Fibroblast of lung (primary cell): ENCODE measurements around the gene PLAC1. TPM values are rescaled to one million over a fixed set of nuclear protein-coding genes. Genes with fewer than 3 reads are reported as not detected.

Source experiments
- DNase-seq, 2 donors: peaks; one replicate each; pipeline versions ENCODE4 v3.0.0 to v3.0.0-alpha.2; 2010; ENCODE audit warnings: low read depth in 2 of 2
- H2AFZ ChIP-seq: 2 replicates; pipeline ENCODE4 v1.5.1; 2012; ENCODE audit warnings: low read length, control low read depth, inconsistent platforms
- H3K27ac ChIP-seq: 2 replicates; pipeline ENCODE4 v1.5.1; 2011; ENCODE audit warnings: low read length, control low read depth; ENCODE audit not compliant: insufficient read depth
- H3K27me3 ChIP-seq: 2 replicates; pipeline ENCODE4 v1.5.1; 2011; ENCODE audit warnings: mild to moderate bottlenecking, low read length; ENCODE audit not compliant: control insufficient read depth, insufficient read depth
- H3K36me3 ChIP-seq: 2 replicates; pipeline ENCODE4 v1.5.1; 2011; ENCODE audit warnings: low read length; ENCODE audit not compliant: control insufficient read depth, insufficient read depth
- H3K4me1 ChIP-seq: 2 replicates; pipeline ENCODE4 v1.5.1; 2011; ENCODE audit warnings: low read length; ENCODE audit not compliant: control insufficient read depth, insufficient read depth; ENCODE audit errors: extremely low read depth
- H3K4me2 ChIP-seq: 2 replicates; pipeline ENCODE4 v1.5.1; 2011; ENCODE audit warnings: low read length, control low read depth; ENCODE audit not compliant: insufficient read depth; ENCODE audit errors: extremely low read depth
- H3K4me3 ChIP-seq, 4 experiments: fragments of 200-600 bp in 1 of 4; sonication (generic) in 1 of 4; replicated peaks in 1 of 4; 2 replicates each; pipeline ENCODE4 v1.5.1; 2011 to 2016; ENCODE audit warnings: low read length in 4 of 4, low read depth in 3 of 4, mild to moderate bottlenecking in 3 of 4, control low read depth in 2 of 4, inconsistent platforms in 1 of 4, mixed read lengths in 1 of 4; ENCODE audit not compliant: insufficient read depth in 1 of 4; ENCODE audit errors: control extremely low read depth in 1 of 4
- H3K79me2 ChIP-seq: 2 replicates; pipeline ENCODE4 v1.5.1; 2012; ENCODE audit warnings: mild to moderate bottlenecking, low read length, inconsistent platforms; ENCODE audit not compliant: control insufficient read depth, insufficient read depth
- H3K9ac ChIP-seq: 2 replicates; pipeline ENCODE4 v1.5.1; 2011; ENCODE audit warnings: mild to moderate bottlenecking, low read length, control low read depth; ENCODE audit not compliant: insufficient read depth
- H3K9me3 ChIP-seq: 2 replicates; pipeline ENCODE4 v1.5.1; 2012; ENCODE audit warnings: low read depth, low read length; ENCODE audit not compliant: control insufficient read depth, insufficient read depth
- H4K20me1 ChIP-seq: 2 replicates; pipeline ENCODE4 v1.5.1; 2011; ENCODE audit warnings: low read length; ENCODE audit not compliant: control insufficient read depth, insufficient read depth; ENCODE audit errors: extremely low read depth
- EZH2 ChIP-seq: IDR thresholded peaks from 2 replicates; pipeline ENCODE4 v1.5.1; 2012; ENCODE audit warnings: low read length, control low read depth, mild to moderate bottlenecking; ENCODE audit errors: missing control alignments
- polyA plus RNA-seq, 2 donors: library from polyadenylated mRNA; depleted of rRNA in 1 of 2; stranded (reverse) in 1 of 2; unstranded in 1 of 2; fragments of >200 nt; gene quantifications; 2 replicates each; pipeline ENCODE4 v1.2.1, GENCODE V29; 2011 to 2012; ENCODE audit warnings: missing spikeins in 1 of 2
- total RNA-seq: library from RNA; depleted of rRNA; stranded (reverse); fragments of >200 nt; gene quantifications from 2 replicates; pipeline ENCODE4 v1.2.1, GENCODE V29; 2014
- TF ChIP-seq, protein P1 (sequence below), 2 donors: IDR thresholded peaks in 1 of 2; conservative IDR thresholded peaks in 1 of 2; 1 replicate in 1 of 2; 2 replicates in 1 of 2; pipeline ENCODE4 v1.5.1; 2011 to 2012; ENCODE audit warnings: low read length in 2 of 2, control low read depth in 1 of 2, inconsistent platforms in 1 of 2, low read depth in 1 of 2, mild to moderate bottlenecking in 1 of 2

The PLAC1 gene
- total and polyA plus RNA-seq, 2 donors (not counting 1 experiment from before 2014, with no cell fraction given): 0.17 to 0.22 TPM

DNA sequence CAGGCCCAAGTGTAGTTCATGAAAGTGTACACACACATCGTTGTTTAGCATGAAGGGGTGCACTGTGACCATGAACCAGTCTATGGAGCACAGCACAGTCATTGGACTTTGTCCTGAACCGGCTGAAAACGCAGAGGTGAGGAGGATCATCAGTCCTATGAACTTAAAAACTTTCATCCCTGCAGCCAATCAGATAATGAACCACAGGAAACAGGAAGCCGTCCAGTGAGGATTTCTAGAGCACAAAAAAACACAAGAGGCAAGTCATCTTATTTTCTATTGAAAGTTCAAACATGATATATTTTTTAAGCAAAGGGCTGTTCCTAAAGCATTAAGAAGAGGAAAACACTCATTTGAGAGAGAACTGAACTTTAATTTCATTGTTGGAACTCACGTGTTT, 91.8 kb downstream of the PLAC1 start:
- Histone ChIP-seq H3K9me3 (no peaks in the 10 kb centered on the region), H3K79me2 (no peaks in the 10 kb centered on the region), H3K4me1 (no peaks in the 10 kb centered on the region), H3K27me3 (no peaks in the 10 kb centered on the region), H3K27ac (no peak overlapping the region), H3K9ac (no peak overlapping the region), H3K4me3 (no peak overlapping the region), H4K20me1 (no peaks in the 10 kb centered on the region), H3K4me2 (no peak overlapping the region), H3K36me3 (no peaks in the 10 kb centered on the region), H2AFZ (no peak overlapping the region)
- no peak for TF ChIP-seq EZH2
- TF ChIP-seq, protein P1, sequence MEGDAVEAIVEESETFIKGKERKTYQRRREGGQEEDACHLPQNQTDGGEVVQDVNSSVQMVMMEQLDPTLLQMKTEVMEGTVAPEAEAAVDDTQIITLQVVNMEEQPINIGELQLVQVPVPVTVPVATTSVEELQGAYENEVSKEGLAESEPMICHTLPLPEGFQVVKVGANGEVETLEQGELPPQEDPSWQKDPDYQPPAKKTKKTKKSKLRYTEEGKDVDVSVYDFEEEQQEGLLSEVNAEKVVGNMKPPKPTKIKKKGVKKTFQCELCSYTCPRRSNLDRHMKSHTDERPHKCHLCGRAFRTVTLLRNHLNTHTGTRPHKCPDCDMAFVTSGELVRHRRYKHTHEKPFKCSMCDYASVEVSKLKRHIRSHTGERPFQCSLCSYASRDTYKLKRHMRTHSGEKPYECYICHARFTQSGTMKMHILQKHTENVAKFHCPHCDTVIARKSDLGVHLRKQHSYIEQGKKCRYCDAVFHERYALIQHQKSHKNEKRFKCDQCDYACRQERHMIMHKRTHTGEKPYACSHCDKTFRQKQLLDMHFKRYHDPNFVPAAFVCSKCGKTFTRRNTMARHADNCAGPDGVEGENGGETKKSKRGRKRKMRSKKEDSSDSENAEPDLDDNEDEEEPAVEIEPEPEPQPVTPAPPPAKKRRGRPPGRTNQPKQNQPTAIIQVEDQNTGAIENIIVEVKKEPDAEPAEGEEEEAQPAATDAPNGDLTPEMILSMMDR (conservative IDR thresholded peaks at IDR 0.05 in 1 of 2, IDR thresholded peaks at IDR 0.05 in 1 of 2; ENCODE audit: low read depth in 1 of 2, low read length in 2 of 2): no peak
- no peak for DNase-seq

DNA sequence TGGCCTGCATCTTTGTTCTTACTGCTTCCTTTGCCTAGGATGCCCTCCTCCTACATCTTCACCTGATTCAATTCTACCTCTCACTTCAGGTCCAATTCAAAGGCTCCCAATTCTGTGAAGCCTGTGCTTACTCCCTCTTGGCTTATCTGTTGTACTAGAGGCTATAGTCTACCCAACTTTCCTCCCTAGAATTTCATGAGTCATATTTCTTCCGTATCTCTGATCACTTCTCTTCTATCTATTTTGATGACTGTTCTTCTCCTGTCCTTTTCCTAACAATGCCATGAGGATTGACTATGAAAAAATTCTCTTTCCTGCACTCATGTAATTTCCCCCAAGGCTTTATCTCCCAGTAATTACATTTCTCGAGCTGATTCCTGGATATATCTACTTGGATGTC, 96.3 kb downstream of the PLAC1 start:
- H3K4me3 ChIP-seq: no peak overlapping the region
- no peaks in the 10 kb centered on the region for H3K36me3 ChIP-seq
- TF ChIP-seq EZH2: no peak
- TF ChIP-seq, protein P1 (conservative IDR thresholded peaks at IDR 0.05 in 1 of 2, IDR thresholded peaks at IDR 0.05 in 1 of 2; ENCODE audit: low read depth in 1 of 2, low read length in 2 of 2): no peak
- no peak overlapping the region for H3K4me2 ChIP-seq
- no peaks in the 10 kb centered on the region for H4K20me1 ChIP-seq
- no peak overlapping the region for H3K27ac ChIP-seq
- no peak overlapping the region for H3K9ac ChIP-seq
- no peaks in the 10 kb centered on the region for H3K27me3 ChIP-seq
- no peak overlapping the region for H2AFZ ChIP-seq
- H3K4me1 ChIP-seq: no peaks in the 10 kb centered on the region
- no peaks in the 10 kb centered on the region for H3K9me3 ChIP-seq
- no peak for DNase-seq
- H3K79me2 ChIP-seq: no peaks in the 10 kb centered on the region

DNA sequence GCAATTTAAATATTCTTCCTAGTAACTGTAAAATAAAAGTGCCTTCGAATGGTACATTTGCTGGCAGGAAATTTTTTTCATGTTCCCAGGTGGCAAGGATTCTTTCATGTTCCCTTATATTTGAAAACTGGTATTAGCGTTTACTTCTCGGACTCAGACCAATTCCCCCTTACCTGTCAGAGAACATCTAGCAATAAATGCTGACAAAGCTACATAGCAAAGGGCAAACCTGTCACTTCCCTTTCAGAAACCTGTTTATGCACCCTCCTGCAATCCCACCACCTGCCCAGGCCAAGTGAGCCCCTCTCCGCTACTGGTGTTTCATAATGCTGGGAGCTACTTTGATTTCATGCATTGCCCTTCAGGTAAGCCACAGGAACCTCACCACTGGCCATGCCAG, 100.1 kb downstream of the PLAC1 start:
- Histone ChIP-seq H3K79me2 (no peaks in the 10 kb centered on the region), H2AFZ (no peak overlapping the region), H3K4me1 (no peaks in the 10 kb centered on the region), H4K20me1 (no peaks in the 10 kb centered on the region), H3K9me3 (no peaks in the 10 kb centered on the region), H3K27me3 (no peaks in the 10 kb centered on the region), H3K27ac (no peak overlapping the region), H3K4me2 (no peak overlapping the region), H3K9ac (no peak overlapping the region), H3K36me3 (no peaks in the 10 kb centered on the region), H3K4me3 (no peak overlapping the region)
- DNase-seq: no peak
- no peak for TF ChIP-seq EZH2
- TF ChIP-seq, protein P1 (conservative IDR thresholded peaks at IDR 0.05 in 1 of 2, IDR thresholded peaks at IDR 0.05 in 1 of 2; ENCODE audit: low read depth in 1 of 2, low read length in 2 of 2): no peak
